Measurements from ENCODE around the gene SLC38A4. TPM values are rescaled to one million over a fixed set of nuclear protein-coding genes. Genes with fewer than 3 reads are reported as not detected.

The SLC38A4 gene
- total and polyA plus RNA-seq, 2 experiments from 2014 or later, result 0.36 to 0.54 TPM

DNA sequence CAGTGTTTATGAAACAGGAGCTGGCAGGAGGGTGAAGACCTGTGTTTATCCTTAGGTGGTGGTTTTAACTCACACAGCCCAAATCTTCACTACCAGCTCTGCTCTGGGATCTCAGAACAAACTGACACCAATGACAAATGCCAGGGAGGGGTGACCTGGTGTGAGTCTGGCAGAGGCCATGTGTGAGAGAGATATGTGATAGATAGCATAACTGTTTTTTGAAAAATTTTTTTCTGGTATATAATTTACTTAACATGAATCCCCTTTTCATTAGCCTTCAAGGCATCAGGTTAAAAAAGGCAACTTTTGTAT lies 51.5 kb downstream of the SLC38A4 start:
- Histone ChIP-seq H3K4me3 (peak overlapping the region; percentile 35), H3F3A (ENCODE audit: insufficient read depth) (peaks cover 44% of the 10 kb centered on the region), H3K79me2 (ENCODE audit: insufficient read depth) (no peaks in the 10 kb centered on the region), H3K4me2 (ENCODE audit: unreplicated experiment) (peak overlapping the region; percentile 68), H3K36me3 (ENCODE audit: low read depth) (no peaks in the 10 kb centered on the region), H3K27me3 (replicated peaks; ENCODE audit: insufficient read depth) (no peaks in the 10 kb centered on the region), H3K9me2 (ENCODE audit: insufficient read depth) (no peaks in the 10 kb centered on the region), H3K4me1 (ENCODE audit: insufficient read depth) (peaks cover 55% of the 10 kb centered on the region), H3K9me3 (ENCODE audit: low read depth) (no peaks in the 10 kb centered on the region), H2AFZ (peak overlapping the region; percentile 29), H4K20me1 (ENCODE audit: insufficient read depth) (no peaks in the 10 kb centered on the region), H3K27ac (peak overlapping the region; percentile 25), H3K9ac (no peak overlapping the region; the same call in 1 of the 2 replicates)
- TF ChIP-seq EZH2phosphoT487 (IDR thresholded peaks at IDR 0.05; ENCODE audit: insufficient read depth, low read depth) (no peak), EZH2 (IDR thresholded peaks at IDR 0.05; ENCODE audit: insufficient read depth, poor library complexity, severe bottlenecking) (no peak)
- no peak for DNase-seq
- in situ Hi-C loops (cut with MboI), result no loop called here

DNA sequence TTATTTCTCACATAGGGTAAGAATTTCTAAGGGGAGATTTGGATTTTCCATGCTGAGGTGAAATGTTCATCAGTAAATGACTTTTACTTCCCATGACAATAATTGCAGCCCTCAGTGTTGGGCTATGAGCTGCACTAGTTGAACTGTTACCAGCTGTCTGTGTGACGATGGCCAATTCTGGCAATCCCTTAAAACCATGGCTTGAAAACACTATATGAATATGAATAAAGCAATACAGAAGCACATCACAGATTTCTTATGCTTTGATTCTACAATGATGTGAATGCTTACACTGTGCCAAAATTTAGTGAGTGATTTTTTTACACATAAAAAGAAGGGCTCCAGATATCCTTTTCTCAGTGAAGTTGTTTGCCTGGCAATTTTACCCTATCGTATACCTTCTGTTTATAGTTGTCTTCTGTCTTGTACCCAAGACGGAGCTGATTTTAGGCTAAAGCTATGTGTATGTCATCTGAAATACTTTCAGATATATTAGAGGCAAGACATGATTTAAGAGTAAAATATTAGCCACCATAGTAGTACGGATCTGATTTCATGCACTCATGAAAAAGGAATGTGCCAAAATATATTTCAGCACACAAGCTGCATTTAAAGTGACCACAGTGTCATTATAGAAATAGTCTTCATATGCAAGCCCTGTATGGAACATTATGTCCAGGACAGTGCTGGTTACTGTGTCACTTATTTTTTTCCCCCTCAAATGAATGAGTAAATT lies 52.0 kb downstream of the SLC38A4 start:
- TF ChIP-seq EZH2phosphoT487 (IDR thresholded peaks at IDR 0.05; ENCODE audit: insufficient read depth, low read depth), result no peak
- TF ChIP-seq EZH2 (IDR thresholded peaks at IDR 0.05; ENCODE audit: insufficient read depth, poor library complexity, severe bottlenecking), result no peak
- H3K27ac ChIP-seq, result peak overlapping the region; percentile 25
- peak overlapping the region; percentile 35 for H3K4me3 ChIP-seq

DNA sequence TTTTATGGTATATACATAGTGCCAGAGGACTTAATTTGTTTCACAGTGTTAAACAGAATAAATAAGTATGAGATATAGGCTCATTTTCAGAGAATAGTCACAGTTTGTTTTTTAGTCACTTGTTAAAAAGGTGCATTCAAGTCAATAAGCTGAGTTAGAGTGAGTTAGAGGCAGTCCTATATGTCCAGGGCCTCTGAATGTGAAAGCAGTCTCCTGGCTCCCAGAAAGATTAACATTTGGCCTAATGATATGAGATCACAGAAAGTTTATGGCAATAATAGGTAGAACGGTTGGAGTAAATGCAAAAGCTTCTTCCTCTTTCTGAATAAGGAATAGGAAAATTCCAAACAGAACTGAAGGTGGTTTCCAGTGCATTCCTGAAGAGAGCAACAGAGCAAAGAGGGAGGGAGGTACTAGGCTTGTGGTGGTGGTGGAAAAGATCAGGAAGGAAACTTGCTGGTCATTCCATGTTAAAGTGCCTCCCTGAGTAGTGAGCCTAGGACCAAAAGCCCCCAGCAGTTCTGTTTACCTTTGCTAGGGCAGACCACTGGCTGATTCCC lies 54.4 kb downstream of the SLC38A4 start:
- Histone ChIP-seq H2AFZ (peak overlapping the region; percentile 64), H3K4me1 (ENCODE audit: insufficient read depth) (peaks cover 55% of the 10 kb centered on the region), H3K9ac (peak overlapping the region; percentile 40; the same call in 1 of the 2 replicates), H3K79me2 (ENCODE audit: insufficient read depth) (no peaks in the 10 kb centered on the region), H3K4me3 (peak overlapping the region; percentile 54), H3K27me3 (replicated peaks; ENCODE audit: insufficient read depth) (no peaks in the 10 kb centered on the region), H3F3A (ENCODE audit: insufficient read depth) (peaks cover 46% of the 10 kb centered on the region), H3K9me2 (ENCODE audit: insufficient read depth) (no peaks in the 10 kb centered on the region), H3K27ac (peak overlapping the region; percentile 59), H3K36me3 (ENCODE audit: low read depth) (no peaks in the 10 kb centered on the region), H4K20me1 (ENCODE audit: insufficient read depth) (no peaks in the 10 kb centered on the region), H3K4me2 (ENCODE audit: unreplicated experiment) (peak overlapping the region; percentile 78), H3K9me3 (ENCODE audit: low read depth) (no peaks in the 10 kb centered on the region)
- TF ChIP-seq EZH2 (IDR thresholded peaks at IDR 0.05; ENCODE audit: insufficient read depth, poor library complexity, severe bottlenecking) (no peak), EZH2phosphoT487 (IDR thresholded peaks at IDR 0.05; ENCODE audit: insufficient read depth, low read depth) (no peak)
- in situ Hi-C loops (cut with MboI), result no loop called here
- peak; percentile 13 for DNase-seq
- 54 to 71% methylated on average over 1 of the region's 1 CpG for WGBS, 2 experiments (ENCODE audit: low coverage in 1 of 2, low lambda C conversion rate in 2 of 2, missing lambda C conversion rate in 2 of 2)

More for the DNA sequence above, 52.0 kb downstream of the SLC38A4 start:
- Histone ChIP-seq H3K36me3 (ENCODE audit: low read depth) (no peaks in the 10 kb centered on the region), H4K20me1 (ENCODE audit: insufficient read depth) (no peaks in the 10 kb centered on the region), H3K4me2 (ENCODE audit: unreplicated experiment) (peak overlapping the region; percentile 68), H3F3A (ENCODE audit: insufficient read depth) (peaks cover 46% of the 10 kb centered on the region), H3K4me1 (ENCODE audit: insufficient read depth) (peaks cover 55% of the 10 kb centered on the region), H3K9ac (no peak overlapping the region; the same call in 1 of the 2 replicates), H3K79me2 (ENCODE audit: insufficient read depth) (no peaks in the 10 kb centered on the region), H3K27me3 (replicated peaks; ENCODE audit: insufficient read depth) (no peaks in the 10 kb centered on the region), H3K9me3 (ENCODE audit: low read depth) (no peaks in the 10 kb centered on the region), H2AFZ (peak overlapping the region; percentile 29), H3K9me2 (ENCODE audit: insufficient read depth) (no peaks in the 10 kb centered on the region)
- in situ Hi-C loops (cut with MboI), result no loop called here
- peak; percentile 50 for DNase-seq
- 1 to 6% methylated on average over 4 of the region's 4 CpGs for WGBS, 2 experiments (ENCODE audit: low coverage in 1 of 2, low lambda C conversion rate in 2 of 2, missing lambda C conversion rate in 2 of 2)

DNA sequence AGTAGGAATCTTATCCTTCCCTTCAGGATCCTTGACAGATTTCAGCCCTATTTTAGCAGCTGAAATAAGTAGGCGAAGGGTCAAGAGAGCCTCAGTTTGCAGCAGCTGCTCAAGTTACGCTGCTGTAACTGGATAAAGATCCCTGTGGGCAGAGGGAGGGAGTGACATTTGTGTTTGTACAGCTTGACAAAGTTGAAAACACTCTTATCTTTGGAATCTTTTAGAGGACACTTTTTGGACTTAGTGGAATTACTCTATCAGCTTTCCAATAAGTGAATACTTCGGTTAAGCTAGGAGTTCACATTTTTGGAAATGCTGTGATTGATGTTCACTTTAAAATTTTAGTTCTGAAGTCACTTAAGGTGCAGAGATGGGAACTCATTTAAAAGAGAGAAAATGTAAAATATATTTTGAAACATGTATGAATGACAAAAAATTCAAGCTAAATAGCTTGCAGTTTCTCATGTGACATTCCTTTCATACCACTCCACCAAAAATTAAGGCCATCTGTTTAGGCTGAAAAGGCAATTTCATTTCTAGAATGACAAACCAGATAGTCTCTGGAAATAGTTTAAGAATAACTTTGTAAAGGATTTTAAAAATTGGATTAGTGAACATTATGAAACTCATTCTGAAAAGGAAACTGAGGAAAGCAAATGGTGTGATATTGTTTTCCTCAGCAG lies 55.2 kb downstream of the SLC38A4 start:
- H4K20me1 ChIP-seq (ENCODE audit: insufficient read depth), result no peaks in the 10 kb centered on the region
- H3K9me2 ChIP-seq (ENCODE audit: insufficient read depth), result no peaks in the 10 kb centered on the region
- no peak for TF ChIP-seq EZH2 (IDR thresholded peaks at IDR 0.05; ENCODE audit: insufficient read depth, poor library complexity, severe bottlenecking)
- TF ChIP-seq EZH2phosphoT487 (IDR thresholded peaks at IDR 0.05; ENCODE audit: insufficient read depth, low read depth), result no peak
- in situ Hi-C loops (cut with MboI), result no loop called here
- peak overlapping the region; percentile 40 for H3K9ac ChIP-seq
- peak overlapping the region; percentile 54 for H3K4me3 ChIP-seq
- DNase-seq, result peak; percentile 55
- H3K27me3 ChIP-seq (replicated peaks; ENCODE audit: insufficient read depth), result no peaks in the 10 kb centered on the region
- 9 to 11% methylated on average over 3 of the region's 3 CpGs for WGBS, 2 experiments (ENCODE audit: low coverage in 1 of 2, low lambda C conversion rate in 2 of 2, missing lambda C conversion rate in 2 of 2)
- peak overlapping the region; percentile 67 for H2AFZ ChIP-seq
- H3K4me2 ChIP-seq (ENCODE audit: unreplicated experiment), result peak overlapping the region; percentile 78
- H3K36me3 ChIP-seq (ENCODE audit: low read depth), result no peaks in the 10 kb centered on the region
- H3K27ac ChIP-seq, result peak overlapping the region; percentile 59
- no peaks in the 10 kb centered on the region for H3K79me2 ChIP-seq (ENCODE audit: insufficient read depth)
- H3K9me3 ChIP-seq (ENCODE audit: low read depth), result no peaks in the 10 kb centered on the region
- peaks cover 46% of the 10 kb centered on the region for H3F3A ChIP-seq (ENCODE audit: insufficient read depth)
- H3K4me1 ChIP-seq (ENCODE audit: insufficient read depth), result peaks cover 55% of the 10 kb centered on the region

Measured in GM23248 (cell line).